D721Med (cell line): ENCODE data around the gene KDM1B.

Experiments used
- DNase-seq: peaks from one replicate; pipeline ENCODE4 v3.0.0; 2011; ENCODE audit warnings: low spot score; ENCODE audit not compliant: insufficient read length
- FAIRE-seq: peaks from 2 replicates; lab custom pipeline; 2011; peaks lifted over from hg19 to GRCh38; lab: Jason Lieb, UNC
- TF ChIP-seq, protein P1 (sequence below): IDR thresholded peaks from 2 replicates; pipeline ENCODE4 v1.5.1; 2012; ENCODE audit warnings: mild to moderate bottlenecking, control low read depth; ENCODE audit not compliant: insufficient read depth; ENCODE audit errors: missing control alignments

KDM1B gene

DNA sequence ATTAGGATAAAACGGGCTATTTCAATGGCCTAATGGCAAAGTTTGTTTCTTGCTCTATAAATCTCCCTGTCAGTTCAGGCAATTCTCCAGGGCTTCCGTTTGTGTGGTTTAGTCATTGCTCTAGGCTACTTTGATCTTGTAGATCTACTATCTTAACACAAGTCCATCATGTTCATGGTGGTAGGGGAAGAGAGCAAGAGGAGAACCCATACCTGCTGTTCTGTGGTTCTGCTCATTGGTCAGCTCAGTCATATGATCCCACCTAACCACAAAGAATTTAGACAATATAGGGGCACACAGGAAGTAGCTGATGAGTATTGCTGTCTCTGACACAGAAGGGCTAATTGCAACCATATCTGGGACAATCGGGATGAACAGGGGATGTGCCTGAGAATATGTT lies 114.0 kb downstream of the KDM1B start:
- FAIRE-seq (no peak), DNase-seq (no peak)
- TF ChIP-seq, protein P1, sequence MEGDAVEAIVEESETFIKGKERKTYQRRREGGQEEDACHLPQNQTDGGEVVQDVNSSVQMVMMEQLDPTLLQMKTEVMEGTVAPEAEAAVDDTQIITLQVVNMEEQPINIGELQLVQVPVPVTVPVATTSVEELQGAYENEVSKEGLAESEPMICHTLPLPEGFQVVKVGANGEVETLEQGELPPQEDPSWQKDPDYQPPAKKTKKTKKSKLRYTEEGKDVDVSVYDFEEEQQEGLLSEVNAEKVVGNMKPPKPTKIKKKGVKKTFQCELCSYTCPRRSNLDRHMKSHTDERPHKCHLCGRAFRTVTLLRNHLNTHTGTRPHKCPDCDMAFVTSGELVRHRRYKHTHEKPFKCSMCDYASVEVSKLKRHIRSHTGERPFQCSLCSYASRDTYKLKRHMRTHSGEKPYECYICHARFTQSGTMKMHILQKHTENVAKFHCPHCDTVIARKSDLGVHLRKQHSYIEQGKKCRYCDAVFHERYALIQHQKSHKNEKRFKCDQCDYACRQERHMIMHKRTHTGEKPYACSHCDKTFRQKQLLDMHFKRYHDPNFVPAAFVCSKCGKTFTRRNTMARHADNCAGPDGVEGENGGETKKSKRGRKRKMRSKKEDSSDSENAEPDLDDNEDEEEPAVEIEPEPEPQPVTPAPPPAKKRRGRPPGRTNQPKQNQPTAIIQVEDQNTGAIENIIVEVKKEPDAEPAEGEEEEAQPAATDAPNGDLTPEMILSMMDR: no peak

DNA sequence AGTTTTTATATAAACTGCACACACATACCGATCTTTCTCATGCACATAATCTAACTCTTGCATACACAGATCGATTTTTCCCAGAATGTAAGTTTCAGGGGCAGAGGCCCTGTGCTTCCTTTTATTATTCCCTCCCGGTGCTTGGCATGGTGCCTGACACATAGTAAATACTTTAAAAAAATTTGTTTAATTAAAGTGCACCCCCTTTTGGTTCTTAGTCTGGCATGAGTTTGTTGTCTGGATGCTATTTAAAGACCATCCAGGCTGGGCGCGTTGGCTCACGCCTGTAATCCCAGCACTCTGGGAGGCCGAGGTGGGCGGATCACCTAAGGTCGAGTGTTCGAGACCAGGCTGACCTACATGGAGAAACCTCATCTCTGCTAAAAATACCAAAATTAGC lies 114.5 kb downstream of the KDM1B start:
- FAIRE-seq (no peak), DNase-seq (no peak)
- TF ChIP-seq, protein P1: no peak

GRCh38 chr6:18270216-18270615 lies 115.0 kb downstream of the KDM1B start:
- TF ChIP-seq, protein P1: no peak
- FAIRE-seq (no peak), DNase-seq (no peak)
